ENCODE data around the gene ACSF3. TPM values are rescaled to one million over a fixed set of nuclear protein-coding genes. Genes with fewer than 3 reads are reported as not detected.

Gene ACSF3
- total RNA-seq, 1 experiment from 2014 or later: 74.5 TPM

- Histone ChIP-seq H3K4me3 (replicated peaks in 1 of 2; ENCODE audit: low read depth in 1 of 2, low read length in 2 of 2) (no peak overlapping the region), H3K79me2 (ENCODE audit: insufficient read depth, low read length) (no peaks in the 10 kb centered on the region), H2AFZ (ENCODE audit: low read depth, low read length, poor library complexity, severe bottlenecking) (no peak overlapping the region), H3K9me3 (ENCODE audit: control insufficient read depth in 1 of 2, insufficient read depth in 1 of 2, low read depth in 1 of 2, low read length in 2 of 2) (no peaks in the 10 kb centered on the region), H3K9ac (ENCODE audit: low read length) (no peak overlapping the region), H3K27me3 (ENCODE audit: insufficient read depth, low read length) (no peaks in the 10 kb centered on the region), H3K4me1 (ENCODE audit: control insufficient read depth in 1 of 2, insufficient read depth in 2 of 2, low read length in 2 of 2) (no peaks in the 10 kb centered on the region), H3K27ac (ENCODE audit: low read depth, low read length) (no peak overlapping the region), H4K20me1 (ENCODE audit: insufficient read depth) (no peaks in the 10 kb centered on the region), H3K9me2 (ENCODE audit: insufficient read depth) (no peaks in the 10 kb centered on the region), H3K4me2 (ENCODE audit: low read length) (no peak overlapping the region), H3K36me3 (ENCODE audit: control insufficient read depth in 1 of 2, insufficient read depth in 2 of 2, low read length in 2 of 2) (peaks cover 9 to 10% of the 10 kb centered on the region in 2 experiments; a peak in 3 of 4 replicates)
- TF ChIP-seq RAD21 (IDR thresholded peaks at IDR 0.05; ENCODE audit: low read depth): no peak
- TF ChIP-seq EZH2phosphoT487 (IDR thresholded peaks at IDR 0.05; ENCODE audit: borderline replicate concordance): no peak
- no peak for TF ChIP-seq SP1 (IDR thresholded peaks at IDR 0.05; ENCODE audit: low read depth)
- no peak for TF ChIP-seq EZH2 (IDR thresholded peaks at IDR 0.05)
- TF ChIP-seq ZNF274 (IDR thresholded peaks at IDR 0.05; ENCODE audit: low read depth, low read length): no peak
- TF ChIP-seq ATF3 (IDR thresholded peaks at IDR 0.05): no peak
- no peak for TF ChIP-seq CTCF (IDR thresholded peaks at IDR 0.05 in 2 of 3, conservative IDR thresholded peaks at IDR 0.05 in 1 of 3; ENCODE audit: borderline replicate concordance in 1 of 3, insufficient read depth in 1 of 3, low read depth in 2 of 3, low read length in 2 of 3)
- TF ChIP-seq JUND (IDR thresholded peaks at IDR 0.05): no peak
- no peak for TF ChIP-seq YY1 (IDR thresholded peaks at IDR 0.05; ENCODE audit: extremely low read depth, insufficient replicate concordance, low read depth, low read length)
- TF ChIP-seq ZFX (IDR thresholded peaks at IDR 0.05): no peak
- TF ChIP-seq TCF7L2 (IDR thresholded peaks at IDR 0.05; ENCODE audit: borderline replicate concordance, extremely low read depth, insufficient read depth, insufficient read length): no peak
- no peak for TF ChIP-seq REST (IDR thresholded peaks at IDR 0.05; ENCODE audit: low read depth)
- TF ChIP-seq POLR2AphosphoS5 (IDR thresholded peaks at IDR 0.05; ENCODE audit: low read depth, low read length): no peak
- TF ChIP-seq POLR2A (IDR thresholded peaks at IDR 0.05; ENCODE audit: borderline replicate concordance, extremely low read depth, insufficient read depth, insufficient read length): no peak
- no peak for TF ChIP-seq SIN3A (IDR thresholded peaks at IDR 0.05; ENCODE audit: low read depth)
- TF ChIP-seq CEBPB (IDR thresholded peaks at IDR 0.05; ENCODE audit: low read depth): no peak
- BruUV-seq (replicated peaks): no TSS peak
- ChIA-PET CTCF (no interaction called here), RAD21 (ENCODE audit: low non-redundant PET in 1 of 2, low total read pairs in 2 of 2, uncharacterized antibody in 2 of 2, unreplicated experiment in 2 of 2) (no interaction called here), POLR2A (no interaction called here)
- DNase-seq (ENCODE audit: low read depth, low spot score): no peak
- intact Hi-C loops (cut with micrococcal nuclease): no loop called here
- no peak for ATAC-seq
Measured at GRCh38 chr16:89139907-89140361, 46.3 kb downstream of the ACSF3 start.
